Caco-2 (cell line): Measurements from ENCODE around the gene S1PR2. TPM values are rescaled to one million over a fixed set of nuclear protein-coding genes. Genes with fewer than 3 reads are reported as not detected.

Source experiments
- BruUV-seq: library from RNA; stranded (reverse); fragments of 400-500 nt; replicated peaks from 2 replicates; lab custom pipeline; 2021; lab: Mats Ljungman, UMichigan
- CTCF ChIA-PET: fragments of 300-600 bp; sonication (Branson Sonifier 250); formaldehyde crosslinking; loops from one replicate; lab custom pipeline; 2022; ENCODE audit warnings: antibody characterized with exemption; lab: Charles Lee
- POLR2A ChIA-PET: fragments of 300-600 bp; sonication (Branson Sonifier 250); formaldehyde crosslinking; loops from one replicate; lab custom pipeline; 2022; ENCODE audit warnings: antibody characterized with exemption; lab: Charles Lee
- DNase-seq, 2 experiments: peaks; one replicate each; pipeline versions ENCODE4 v3.0.0 to v3.0.0-alpha.2; 2020 to 2022
- H3K27me3 ChIP-seq: replicated peaks from 2 replicates; pipeline ENCODE4 v1.6.0; 2011; ENCODE audit warnings: low read length; ENCODE audit not compliant: control insufficient read depth, insufficient read depth
- H3K36me3 ChIP-seq: 2 replicates; pipeline ENCODE4 v1.5.1; 2011; ENCODE audit warnings: low read length; ENCODE audit not compliant: control insufficient read depth, insufficient read depth
- H3K4me1 ChIP-seq: fragments of 250-450 bp; sonication (Bioruptor Pico); 2 replicates; pipeline ENCODE4 v1.5.1; 2020; ENCODE audit warnings: mild to moderate bottlenecking
- H3K4me3 ChIP-seq: 2 replicates; pipeline ENCODE4 v1.5.1; 2011; ENCODE audit warnings: low read depth, mild to moderate bottlenecking, control low read depth, low read length
- H3K9me3 ChIP-seq: fragments of 250-450 bp; sonication (Bioruptor Pico); 2 replicates; pipeline ENCODE4 v1.5.1; 2020; ENCODE audit warnings: mild to moderate bottlenecking, moderate library complexity
- H3K27ac Mint-ChIP-seq: one replicate; pipeline ENCODE4 v1.8.0; 2022; ENCODE audit warnings: mixed read lengths; ENCODE audit not compliant: unreplicated experiment
- H3K27me3 Mint-ChIP-seq: one replicate; pipeline ENCODE4 v1.8.0; 2022; ENCODE audit warnings: mixed read lengths; ENCODE audit not compliant: insufficient read depth, unreplicated experiment
- H3K36me3 Mint-ChIP-seq: one replicate; pipeline ENCODE4 v1.8.0; 2022; ENCODE audit warnings: mild to moderate bottlenecking, mixed read lengths; ENCODE audit not compliant: insufficient read depth, unreplicated experiment
- H3K4me1 Mint-ChIP-seq: one replicate; pipeline ENCODE4 v1.8.0; 2022; ENCODE audit warnings: low read depth, mixed read lengths; ENCODE audit not compliant: unreplicated experiment
- H3K4me3 Mint-ChIP-seq: one replicate; pipeline ENCODE4 v1.8.0; 2022; ENCODE audit warnings: mild to moderate bottlenecking, moderate library complexity, mixed read lengths; ENCODE audit not compliant: unreplicated experiment
- H3K9me3 Mint-ChIP-seq: one replicate; pipeline ENCODE4 v1.8.0; 2022; ENCODE audit warnings: mixed read lengths; ENCODE audit not compliant: unreplicated experiment
- intact Hi-C: fragments of 100-400 bp; cut with micrococcal nuclease; formaldehyde crosslinking; loops from one replicate; pipeline ENCODE4 v1.10.0; 2022; ENCODE audit not compliant: unreplicated experiment
- total RNA-seq: library from RNA; stranded (reverse); gene quantifications from 2 replicates; pipeline ENCODE4 v1.2.3, GENCODE V29; 2022
- TF ChIP-seq, protein P1 (sequence below), 2 experiments: fragments of 200-600 bp in 1 of 2; IDR thresholded peaks; 1 replicate in 1 of 2; 2 replicates in 1 of 2; pipeline versions ENCODE4 v1.5.1 to v1.8.0; 2011 to 2022; ENCODE audit warnings: antibody characterized with exemption in 1 of 2, control low read depth in 1 of 2, inconsistent platforms in 1 of 2, low read depth in 1 of 2, low read length in 1 of 2, mild to moderate bottlenecking in 1 of 2, moderate library complexity in 1 of 2; ENCODE audit not compliant: insufficient read depth in 1 of 2, severe bottlenecking in 1 of 2, unreplicated experiment in 1 of 2

Gene S1PR2
- total RNA-seq, 1 experiment from 2014 or later, result 6.2 TPM

DNA sequence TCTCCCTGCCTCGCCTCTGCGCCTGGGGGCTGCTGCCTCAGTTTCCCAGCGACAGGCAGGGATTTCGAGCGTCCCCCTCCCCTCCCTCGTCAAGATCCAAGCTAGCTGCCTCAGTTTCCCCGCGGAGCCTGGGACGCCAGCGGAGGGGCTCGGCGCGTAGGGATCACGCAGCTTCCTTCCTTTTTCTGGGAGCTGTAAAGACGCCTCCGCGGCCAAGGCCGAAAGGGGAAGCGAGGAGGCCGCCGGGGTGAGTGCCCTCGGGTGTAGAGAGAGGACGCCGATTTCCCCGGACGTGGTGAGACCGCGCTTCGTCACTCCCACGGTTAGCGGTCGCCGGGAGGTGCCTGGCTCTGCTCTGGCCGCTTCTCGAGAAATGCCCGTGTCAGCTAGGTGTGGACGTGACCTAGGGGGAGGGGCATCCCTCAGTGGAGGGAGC lies 39.1 kb upstream of the S1PR2 start:
- peaks cover 6% of the 10 kb centered on the region for H3K4me1 Mint-ChIP-seq
- H3K9me3 ChIP-seq, result no peaks in the 10 kb centered on the region
- no peak for DNase-seq
- ChIA-PET CTCF (interaction anchor here (0.6 to 3.7 kb wide), 11 partner anchors 10 to 146 kb away, joined by 3 to 73 read pairs (median 8); partner anchors contain the start of genes ICAM5, RAVER1 and TYK2), POLR2A (interaction anchor here (0.5 to 1.9 kb wide), 6 partner anchors 9 to 118 kb away, joined by 3 to 22 read pairs (median 6); partner anchors contain the start of genes ICAM5 and TYK2)
- BruUV-seq, result no TSS peak
- intact Hi-C loops, result loop anchor here (2.0 kb wide), 1 partner anchor 17 kb away; the partner anchor contains the start of gene ICAM4
- peak overlapping the region; percentile 61 for H3K4me3 ChIP-seq
- peaks cover 13% of the 10 kb centered on the region; the same call in 1 of the 2 replicates for H3K4me1 ChIP-seq
- H3K36me3 ChIP-seq, result no peaks in the 10 kb centered on the region
- H3K27me3 ChIP-seq, result no peaks in the 10 kb centered on the region
- no peaks in the 10 kb centered on the region for H3K9me3 Mint-ChIP-seq
- TF ChIP-seq, protein P1, sequence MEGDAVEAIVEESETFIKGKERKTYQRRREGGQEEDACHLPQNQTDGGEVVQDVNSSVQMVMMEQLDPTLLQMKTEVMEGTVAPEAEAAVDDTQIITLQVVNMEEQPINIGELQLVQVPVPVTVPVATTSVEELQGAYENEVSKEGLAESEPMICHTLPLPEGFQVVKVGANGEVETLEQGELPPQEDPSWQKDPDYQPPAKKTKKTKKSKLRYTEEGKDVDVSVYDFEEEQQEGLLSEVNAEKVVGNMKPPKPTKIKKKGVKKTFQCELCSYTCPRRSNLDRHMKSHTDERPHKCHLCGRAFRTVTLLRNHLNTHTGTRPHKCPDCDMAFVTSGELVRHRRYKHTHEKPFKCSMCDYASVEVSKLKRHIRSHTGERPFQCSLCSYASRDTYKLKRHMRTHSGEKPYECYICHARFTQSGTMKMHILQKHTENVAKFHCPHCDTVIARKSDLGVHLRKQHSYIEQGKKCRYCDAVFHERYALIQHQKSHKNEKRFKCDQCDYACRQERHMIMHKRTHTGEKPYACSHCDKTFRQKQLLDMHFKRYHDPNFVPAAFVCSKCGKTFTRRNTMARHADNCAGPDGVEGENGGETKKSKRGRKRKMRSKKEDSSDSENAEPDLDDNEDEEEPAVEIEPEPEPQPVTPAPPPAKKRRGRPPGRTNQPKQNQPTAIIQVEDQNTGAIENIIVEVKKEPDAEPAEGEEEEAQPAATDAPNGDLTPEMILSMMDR (IDR thresholded peaks at IDR 0.05; ENCODE audit: insufficient read depth in 1 of 2, low read depth in 1 of 2, low read length in 1 of 2, severe bottlenecking in 1 of 2, unreplicated experiment in 1 of 2), result no peak
- no peaks in the 10 kb centered on the region for H3K27me3 Mint-ChIP-seq
- peak overlapping the region; percentile 70 for H3K4me3 Mint-ChIP-seq
- no peak overlapping the region for H3K27ac Mint-ChIP-seq
- H3K36me3 Mint-ChIP-seq, result peaks cover 11% of the 10 kb centered on the region

DNA sequence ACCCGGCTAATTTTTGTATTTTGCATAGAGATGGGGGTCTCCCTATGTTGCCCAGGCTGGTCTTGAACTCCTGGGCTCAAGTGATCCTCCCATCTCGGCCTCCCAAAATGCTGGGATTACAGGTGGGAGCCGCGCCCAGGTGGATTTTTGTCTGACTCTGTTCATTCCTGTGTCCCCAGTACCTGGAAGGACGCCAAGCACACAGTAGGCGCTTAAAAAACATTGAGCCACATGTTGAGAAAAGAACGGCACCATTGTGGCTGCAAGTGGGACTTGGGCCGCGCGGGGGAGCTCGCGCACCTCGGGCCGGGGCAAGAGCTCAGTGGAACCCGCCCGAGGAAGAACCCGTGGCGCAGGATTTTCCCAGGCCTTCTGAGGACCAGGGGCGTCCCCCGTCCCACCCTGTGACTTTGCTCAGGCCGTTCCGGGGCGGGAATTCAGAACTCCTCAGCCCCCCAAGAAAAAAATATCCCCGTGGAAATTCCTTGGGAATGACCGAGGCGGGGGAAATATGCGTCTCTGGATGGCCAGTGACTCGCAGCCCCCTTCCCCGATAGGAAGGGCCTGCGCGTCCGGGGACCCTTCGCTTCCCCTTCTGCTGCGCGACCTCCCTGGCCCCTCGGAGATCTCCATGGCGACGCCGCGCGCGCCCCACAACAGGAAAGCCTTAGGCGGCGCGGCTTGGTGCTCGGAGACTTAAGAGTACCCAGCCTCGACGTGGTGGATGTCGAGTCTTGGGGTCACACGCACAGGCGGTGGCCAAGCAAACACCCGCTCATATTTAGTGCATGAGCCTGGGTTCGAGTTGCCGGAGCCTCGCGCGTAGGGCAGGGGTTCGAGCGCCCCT lies 38.4 kb upstream of the S1PR2 start:
- intact Hi-C loops, result loop anchor here (1.0 to 2.0 kb wide), 4 partner anchors 17 to 120 kb away; partner anchors contain the start of genes ICAM4, RAVER1 and TYK2
- POLR2A ChIA-PET, result interaction anchor here (0.5 to 1.0 kb wide), 7 partner anchors 10 to 119 kb away, joined by 3 to 6 read pairs (median 4); partner anchors contain the start of genes RAVER1 and S1PR2
- Histone ChIP-seq H3K36me3 (no peaks in the 10 kb centered on the region), H3K27me3 (no peaks in the 10 kb centered on the region), H3K4me1 (peaks cover 13% of the 10 kb centered on the region; the same call in 1 of the 2 replicates), H3K4me3 (peak overlapping the region; percentile 61), H3K9me3 (no peaks in the 10 kb centered on the region)
- BruUV-seq, result no TSS peak
- Mint-ChIP-seq H3K9me3 (no peaks in the 10 kb centered on the region), H3K27me3 (no peaks in the 10 kb centered on the region), H3K4me1 (peaks cover 6% of the 10 kb centered on the region), H3K36me3 (peaks cover 8% of the 10 kb centered on the region), H3K27ac (peak overlapping the region; percentile 48), H3K4me3 (peak overlapping the region; percentile 70)
- TF ChIP-seq, protein P1 (IDR thresholded peaks at IDR 0.05; ENCODE audit: insufficient read depth in 1 of 2, low read depth in 1 of 2, low read length in 1 of 2, severe bottlenecking in 1 of 2, unreplicated experiment in 1 of 2), result peak; percentile 87 to 89
- peak; percentile 82 to 92 for DNase-seq
- CTCF ChIA-PET, result interaction anchor here (0.6 to 3.7 kb wide), 14 partner anchors 10 to 147 kb away, joined by 3 to 73 read pairs (median 6); partner anchors contain the start of genes ICAM4, ICAM5, RAVER1 and TYK2

DNA sequence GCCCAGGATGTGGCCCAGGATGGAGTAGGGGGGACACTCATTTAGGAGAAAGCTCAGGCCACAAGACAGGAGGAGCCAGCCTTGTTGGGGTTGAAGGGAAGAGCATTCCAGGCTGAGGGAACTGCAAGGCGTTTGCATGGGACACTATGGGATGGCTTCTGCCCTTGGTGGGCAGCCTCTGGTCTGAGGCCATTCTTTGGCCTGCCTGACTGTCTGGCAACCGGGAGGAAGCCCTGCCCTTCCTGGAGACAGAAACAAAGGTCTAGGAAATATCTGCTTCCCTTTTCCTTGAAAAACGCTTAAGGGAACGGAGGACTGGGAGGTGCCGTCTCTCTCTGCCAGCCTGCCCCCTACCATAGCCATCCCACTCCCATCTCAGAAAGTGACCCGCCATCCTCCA lies 36.9 kb upstream of the S1PR2 start:
- H3K4me3 Mint-ChIP-seq, result no peak overlapping the region
- H3K27ac Mint-ChIP-seq, result no peak overlapping the region
- Histone ChIP-seq H3K4me1 (peaks cover 13% of the 10 kb centered on the region; the same call in 1 of the 2 replicates), H3K4me3 (no peak overlapping the region), H3K36me3 (no peaks in the 10 kb centered on the region), H3K27me3 (no peaks in the 10 kb centered on the region), H3K9me3 (no peaks in the 10 kb centered on the region)
- H3K4me1 Mint-ChIP-seq, result no peaks in the 10 kb centered on the region
- intact Hi-C loops, result loop anchor here (2.0 kb wide), 2 partner anchors 65 to 113 kb away; partner anchors contain the start of genes RAVER1 and TYK2
- ChIA-PET CTCF (interaction anchor here (0.7 to 0.9 kb wide), 2 partner anchors 9 to 172 kb away, joined by 4 to 5 read pairs; no protein-coding TSS in a partner anchor), POLR2A (no interaction called here)
- H3K36me3 Mint-ChIP-seq, result peaks cover 6% of the 10 kb centered on the region
- no peaks in the 10 kb centered on the region for H3K27me3 Mint-ChIP-seq
- TF ChIP-seq, protein P1 (IDR thresholded peaks at IDR 0.05; ENCODE audit: insufficient read depth in 1 of 2, low read depth in 1 of 2, low read length in 1 of 2, severe bottlenecking in 1 of 2, unreplicated experiment in 1 of 2), result no peak
- BruUV-seq, result no TSS peak
- no peaks in the 10 kb centered on the region for H3K9me3 Mint-ChIP-seq
- no peak for DNase-seq
